Colonic mucosa (tissue), 4 donors: ENCODE measurements around the gene SPRN. TPM values are rescaled to one million over a fixed set of nuclear protein-coding genes. Genes with fewer than 3 reads are reported as not detected.

ENCODE experiments used
- DNase-seq: peaks from one replicate; pipeline ENCODE4 v3.0.0-alpha.2; 2020
- H3K27ac ChIP-seq: fragments of 200-600 bp; one replicate; pipeline ENCODE4 v1.8.0; 2021
- H3K27me3 ChIP-seq: fragments of 200-600 bp; one replicate; pipeline ENCODE4 v1.8.0; 2021
- H3K36me3 ChIP-seq: fragments of 200-600 bp; one replicate; pipeline ENCODE4 v1.8.0; 2021
- H3K4me1 ChIP-seq: fragments of 200-600 bp; one replicate; pipeline ENCODE4 v1.8.0; 2021; ENCODE audit warnings: mild to moderate bottlenecking
- H3K4me3 ChIP-seq: fragments of 200-600 bp; one replicate; pipeline ENCODE4 v1.8.0; 2021
- H3K9ac ChIP-seq, 2 donors: one replicate each; pipeline ENCODE4 v1.7.0; 2013; ENCODE audit warnings: control low read depth in 2 of 2, low read depth in 2 of 2, low read length in 2 of 2
- H3K9me3 ChIP-seq: fragments of 200-600 bp; one replicate; pipeline ENCODE4 v1.8.0; 2021
- intact Hi-C: fragments of 100-400 bp; cut with DNase I; formaldehyde crosslinking; loops from one replicate; pipeline ENCODE4 v1.14.1; 2022
- total RNA-seq, 2 donors: library from RNA; stranded (reverse); fragmentation: NEBNext Ultra II Directional in 1 of 2; extraction: Animal tissue kit (Norgen Biotek cat#: 25700) in 1 of 2; gene quantifications; one replicate each; pipeline ENCODE4 v1.2.1, GENCODE V29; 2021
- TF ChIP-seq, protein P1 (sequence below): fragments of 200-600 bp; IDR thresholded peaks from one replicate; pipeline ENCODE4 v1.8.0; 2022; ENCODE audit warnings: antibody characterized with exemption, mild to moderate bottlenecking
- donor health status: healthy.
- donor health status: DM: no; HTN: no; CAD: no.
- donor health status: DM: no; HTN: no; CAD: no.

Gene SPRN
- total RNA-seq, 2 donors from 2014 or later: not detected

DNA sequence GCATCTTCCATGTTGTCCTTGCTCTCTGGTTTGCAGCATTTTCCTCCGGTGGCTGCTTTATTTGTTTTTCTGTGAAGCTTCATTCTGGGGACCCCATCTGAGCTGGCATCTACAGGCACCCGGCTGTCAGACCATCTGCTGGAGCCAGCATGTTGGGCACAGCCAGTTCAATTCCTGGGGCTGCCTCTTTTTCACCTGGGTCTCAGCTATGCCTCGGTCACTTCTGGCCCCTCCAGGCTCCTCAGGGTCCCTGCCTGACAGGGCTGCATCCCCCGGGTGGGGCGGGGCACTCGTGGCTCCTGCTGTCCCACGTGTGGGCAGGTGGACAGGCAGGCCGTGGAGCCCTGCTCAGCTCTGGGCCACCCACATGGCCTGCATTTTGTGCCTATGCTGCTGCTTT is 37.4 kb upstream of the SPRN start:
- no peaks in the 10 kb centered on the region for H3K36me3 ChIP-seq
- TF ChIP-seq, protein P1, sequence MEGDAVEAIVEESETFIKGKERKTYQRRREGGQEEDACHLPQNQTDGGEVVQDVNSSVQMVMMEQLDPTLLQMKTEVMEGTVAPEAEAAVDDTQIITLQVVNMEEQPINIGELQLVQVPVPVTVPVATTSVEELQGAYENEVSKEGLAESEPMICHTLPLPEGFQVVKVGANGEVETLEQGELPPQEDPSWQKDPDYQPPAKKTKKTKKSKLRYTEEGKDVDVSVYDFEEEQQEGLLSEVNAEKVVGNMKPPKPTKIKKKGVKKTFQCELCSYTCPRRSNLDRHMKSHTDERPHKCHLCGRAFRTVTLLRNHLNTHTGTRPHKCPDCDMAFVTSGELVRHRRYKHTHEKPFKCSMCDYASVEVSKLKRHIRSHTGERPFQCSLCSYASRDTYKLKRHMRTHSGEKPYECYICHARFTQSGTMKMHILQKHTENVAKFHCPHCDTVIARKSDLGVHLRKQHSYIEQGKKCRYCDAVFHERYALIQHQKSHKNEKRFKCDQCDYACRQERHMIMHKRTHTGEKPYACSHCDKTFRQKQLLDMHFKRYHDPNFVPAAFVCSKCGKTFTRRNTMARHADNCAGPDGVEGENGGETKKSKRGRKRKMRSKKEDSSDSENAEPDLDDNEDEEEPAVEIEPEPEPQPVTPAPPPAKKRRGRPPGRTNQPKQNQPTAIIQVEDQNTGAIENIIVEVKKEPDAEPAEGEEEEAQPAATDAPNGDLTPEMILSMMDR: no peak
- H3K9me3 ChIP-seq: no peaks in the 10 kb centered on the region
- intact Hi-C loops: no loop called here
- H3K27ac ChIP-seq: no peak overlapping the region
- H3K27me3 ChIP-seq: no peaks in the 10 kb centered on the region
- no peak overlapping the region for H3K9ac ChIP-seq
- no peaks in the 10 kb centered on the region for H3K4me1 ChIP-seq
- DNase-seq: no peak
- no peak overlapping the region for H3K4me3 ChIP-seq

DNA sequence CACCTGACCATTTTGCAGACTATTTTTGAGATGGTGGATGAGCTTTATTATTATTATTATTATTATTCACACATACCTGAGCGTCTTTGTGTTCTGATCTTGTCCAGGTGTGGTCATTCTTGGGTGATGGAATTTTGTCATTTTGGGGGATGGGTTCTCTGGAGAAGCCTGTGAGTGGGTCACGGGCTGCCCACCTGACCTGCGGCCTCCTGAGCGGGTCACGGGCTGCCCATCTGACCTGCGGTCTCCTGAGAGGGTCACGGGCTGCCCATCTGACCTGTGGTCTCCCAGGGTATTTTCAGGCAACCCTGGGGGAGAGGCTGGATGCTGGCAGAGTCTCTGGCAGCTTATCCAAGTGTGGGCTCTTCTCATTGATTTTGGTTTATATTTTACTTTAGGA is 36.6 kb upstream of the SPRN start:
- TF ChIP-seq, protein P1: no peak
- H3K9me3 ChIP-seq: no peaks in the 10 kb centered on the region
- no peak overlapping the region for H3K27ac ChIP-seq
- H3K27me3 ChIP-seq: no peaks in the 10 kb centered on the region
- no peak overlapping the region for H3K4me3 ChIP-seq
- no peak overlapping the region for H3K9ac ChIP-seq
- no peak for DNase-seq
- H3K36me3 ChIP-seq: no peaks in the 10 kb centered on the region
- no peaks in the 10 kb centered on the region for H3K4me1 ChIP-seq
- intact Hi-C loops: no loop called here

DNA sequence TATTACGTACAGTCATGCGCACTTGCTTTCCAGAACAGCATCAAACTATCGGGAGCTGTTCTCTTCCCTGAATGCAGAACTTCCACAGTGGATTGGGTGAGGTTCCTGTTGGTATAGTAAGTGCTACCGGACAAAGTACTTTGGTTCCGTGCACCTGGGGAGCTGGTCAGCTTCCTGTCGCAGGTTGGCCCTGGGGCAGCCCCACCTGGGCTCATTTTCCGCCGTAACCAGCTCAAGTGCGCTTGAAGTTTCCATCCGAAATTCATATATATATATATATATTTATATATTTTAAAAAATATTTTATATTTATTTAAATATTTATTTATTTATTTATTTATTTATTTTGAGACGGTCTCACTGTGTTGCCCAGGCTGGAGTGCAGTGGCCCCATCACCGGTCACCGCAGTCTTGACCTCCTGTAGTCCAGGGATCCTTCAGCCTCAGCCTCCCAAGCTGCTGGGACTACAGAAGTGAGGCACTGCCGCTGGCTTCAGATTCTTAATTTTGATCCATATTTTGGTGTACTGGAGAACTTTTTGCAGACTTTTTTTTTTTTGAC is 35.9 kb upstream of the SPRN start:
- Histone ChIP-seq H3K36me3 (no peaks in the 10 kb centered on the region), H3K4me1 (no peaks in the 10 kb centered on the region), H3K27ac (no peak overlapping the region), H3K9ac (no peak overlapping the region), H3K4me3 (no peak overlapping the region), H3K9me3 (no peaks in the 10 kb centered on the region), H3K27me3 (no peaks in the 10 kb centered on the region)
- TF ChIP-seq, protein P1: no peak
- DNase-seq: no peak
- intact Hi-C loops: no loop called here

DNA sequence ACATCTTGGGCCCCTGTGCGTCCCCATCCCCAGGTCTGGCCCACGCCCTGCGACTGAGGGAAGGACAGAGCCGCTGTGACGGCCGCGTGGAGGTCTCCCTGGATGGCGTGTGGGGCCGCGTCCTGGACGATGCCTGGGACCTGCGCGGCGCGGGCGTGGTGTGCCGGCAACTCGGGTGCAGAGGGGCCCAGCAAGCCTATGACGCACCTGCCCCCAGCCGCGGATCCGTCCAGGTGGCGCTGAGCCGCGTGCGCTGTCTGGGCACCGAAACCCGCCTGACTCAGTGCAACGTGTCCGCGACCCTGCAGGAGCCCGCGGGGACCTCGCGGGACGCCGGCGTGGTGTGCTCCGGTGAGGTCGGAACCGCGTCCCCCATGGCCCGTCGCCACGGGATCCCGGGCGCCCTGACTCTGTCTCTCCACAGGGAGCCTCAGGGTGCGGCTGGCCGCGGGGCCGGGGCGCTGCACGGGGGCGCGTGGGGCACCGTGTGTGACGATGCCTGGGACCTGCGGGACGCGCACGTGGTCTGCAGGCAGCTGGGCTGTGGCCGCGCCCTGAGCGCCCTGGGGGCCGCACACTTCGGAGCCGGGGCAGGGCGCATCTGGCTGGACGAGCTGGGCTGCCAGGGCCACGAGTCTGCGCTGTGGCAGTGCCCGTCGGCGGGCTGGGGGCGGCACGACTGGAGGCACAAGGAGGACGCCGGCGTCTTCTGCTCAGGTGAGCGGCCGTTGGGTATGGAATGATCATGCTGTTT is 35.2 kb upstream of the SPRN start:
- TF ChIP-seq, protein P1: no peak
- Histone ChIP-seq H3K9ac (no peak overlapping the region), H3K27ac (no peak overlapping the region), H3K9me3 (no peaks in the 10 kb centered on the region), H3K4me3 (no peak overlapping the region), H3K27me3 (no peaks in the 10 kb centered on the region), H3K36me3 (no peaks in the 10 kb centered on the region), H3K4me1 (no peaks in the 10 kb centered on the region)
- peak; percentile 9 for DNase-seq
- intact Hi-C loops: no loop called here

DNA sequence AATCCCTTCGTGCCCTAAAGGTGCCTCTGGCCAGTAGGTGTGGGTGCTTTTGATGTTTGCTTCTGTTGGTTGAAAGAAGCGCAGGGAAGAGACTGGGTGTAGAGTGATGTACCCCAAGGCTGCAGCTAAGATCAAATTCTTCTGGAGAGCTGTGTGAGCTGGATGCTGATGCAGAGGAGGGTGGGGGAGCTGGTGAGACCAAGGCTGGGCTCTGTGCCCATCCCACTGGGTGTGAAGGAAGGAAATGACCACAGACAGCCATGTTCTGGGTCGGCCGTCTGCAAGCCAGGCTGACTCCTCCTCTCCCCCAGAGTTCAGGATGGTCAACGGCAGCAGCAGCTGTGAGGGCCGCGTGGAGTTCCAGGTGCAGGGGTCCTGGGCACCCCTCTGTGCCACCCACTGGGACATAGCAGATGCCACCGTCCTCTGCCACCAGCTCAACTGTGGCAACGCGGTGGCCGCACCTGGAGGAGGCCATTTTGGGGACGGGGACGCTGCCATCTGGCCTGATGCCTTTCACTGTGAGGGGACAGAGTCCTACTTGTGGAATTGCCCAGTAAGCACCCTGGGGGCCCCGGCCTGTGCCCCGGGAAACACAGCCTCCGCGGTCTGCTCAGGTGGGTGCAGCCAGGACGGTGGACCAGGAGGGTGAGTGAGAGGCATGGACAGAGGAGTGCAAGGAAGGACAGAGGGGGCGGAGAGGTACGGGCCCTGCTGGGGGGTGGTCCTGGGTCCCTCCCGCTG is 34.5 kb upstream of the SPRN start:
- Histone ChIP-seq H3K4me3 (no peak overlapping the region), H3K36me3 (no peaks in the 10 kb centered on the region), H3K4me1 (no peaks in the 10 kb centered on the region), H3K9me3 (no peaks in the 10 kb centered on the region), H3K27me3 (no peaks in the 10 kb centered on the region), H3K9ac (no peak overlapping the region), H3K27ac (no peak overlapping the region)
- intact Hi-C loops: no loop called here
- DNase-seq: no peak
- TF ChIP-seq, protein P1: no peak
